H9 (cell line): ENCODE results near the gene RALGPS2. TPM values are rescaled to one million over a fixed set of nuclear protein-coding genes. Genes with fewer than 3 reads are reported as not detected.
A peak's percentile ranks its signal among the peaks of the same experiment; 100 is the strongest.

Source experiments
- DNase-seq: peaks from one replicate; pipeline ENCODE4 v3.0.0-alpha.2; 2017
- H2AFZ ChIP-seq: one replicate; pipeline ENCODE4 v1.6.1; 2013; ENCODE audit warnings: mild to moderate bottlenecking, low read length, control low read depth, moderate library complexity
- H2AK5ac ChIP-seq: 2 replicates; pipeline ENCODE4 v1.6.1; 2013; ENCODE audit warnings: low read length, control low read depth, mixed read lengths; ENCODE audit not compliant: insufficient read length
- H2BK120ac ChIP-seq: one replicate; pipeline ENCODE4 v1.6.1; 2013; ENCODE audit warnings: low read depth, mild to moderate bottlenecking, low read length, control low read depth, inconsistent platforms; ENCODE audit not compliant: poor library complexity, severe bottlenecking
- H2BK12ac ChIP-seq: 2 replicates; pipeline ENCODE4 v1.6.1; 2013; ENCODE audit warnings: low read length, control low read depth, mixed read lengths, low read depth; ENCODE audit not compliant: insufficient read length
- H2BK15ac ChIP-seq: 2 replicates; pipeline ENCODE4 v1.6.1; 2013; ENCODE audit warnings: low read depth, low read length, control low read depth
- H2BK20ac ChIP-seq: one replicate; pipeline ENCODE4 v1.6.1; 2013; ENCODE audit warnings: low read depth, mild to moderate bottlenecking, low read length, control low read depth, inconsistent platforms; ENCODE audit not compliant: poor library complexity, severe bottlenecking
- H2BK5ac ChIP-seq: 2 replicates; pipeline ENCODE4 v1.6.1; 2013; ENCODE audit warnings: low read length, control low read depth, mixed read lengths; ENCODE audit not compliant: insufficient read length
- H3K14ac ChIP-seq: 2 replicates; pipeline ENCODE4 v1.6.1; 2013; ENCODE audit warnings: low read length, control low read depth; ENCODE audit not compliant: insufficient read depth
- H3K18ac ChIP-seq: 2 replicates; pipeline ENCODE4 v1.6.1; 2013; ENCODE audit warnings: low read depth, mild to moderate bottlenecking, mixed read lengths, low read length, control low read depth; ENCODE audit not compliant: insufficient read length
- H3K23ac ChIP-seq: 2 replicates; pipeline ENCODE4 v1.6.1; 2013; ENCODE audit warnings: low read length, control low read depth, mixed read lengths, low read depth; ENCODE audit not compliant: insufficient read length
- H3K23me2 ChIP-seq: 2 replicates; pipeline ENCODE4 v1.6.1; 2013; ENCODE audit warnings: low read depth, mild to moderate bottlenecking, mixed read lengths, low read length, control low read depth; ENCODE audit not compliant: insufficient read length, poor library complexity, severe bottlenecking
- H3K27ac ChIP-seq: 2 replicates; pipeline ENCODE4 v1.5.1; 2013; ENCODE audit warnings: low read length, control low read depth, mixed read lengths, low read depth; ENCODE audit not compliant: insufficient read length
- H3K27me3 ChIP-seq: 2 replicates; pipeline ENCODE4 v1.6.1; 2013; ENCODE audit warnings: low read length, control low read depth, inconsistent platforms; ENCODE audit not compliant: insufficient read depth
- H3K4ac ChIP-seq: 2 replicates; pipeline ENCODE4 v1.6.1; 2013; ENCODE audit warnings: low read depth, mild to moderate bottlenecking, control low read depth, inconsistent platforms, low read length, moderate library complexity
- H3K4me1 ChIP-seq: 2 replicates; pipeline ENCODE4 v1.6.1; 2013; ENCODE audit warnings: low read length, control low read depth, inconsistent platforms; ENCODE audit not compliant: insufficient read depth
- H3K4me2 ChIP-seq: 2 replicates; pipeline ENCODE4 v1.6.1; 2013; ENCODE audit warnings: low read length, control low read depth, mixed read lengths; ENCODE audit not compliant: insufficient read length, insufficient read depth
- H3K56ac ChIP-seq: 2 replicates; pipeline ENCODE4 v1.6.1; 2013; ENCODE audit warnings: low read depth, mild to moderate bottlenecking, mixed read lengths, low read length, control low read depth; ENCODE audit not compliant: insufficient read length
- H3K79me1 ChIP-seq: 2 replicates; pipeline ENCODE4 v1.6.1; 2013; ENCODE audit warnings: low read depth, mild to moderate bottlenecking, moderate library complexity, low read length, control low read depth, inconsistent platforms; ENCODE audit not compliant: insufficient read depth, poor library complexity, severe bottlenecking
- H3K79me2 ChIP-seq: 2 replicates; pipeline ENCODE4 v1.6.1; 2013; ENCODE audit warnings: low read length, control low read depth, inconsistent platforms; ENCODE audit not compliant: insufficient read depth
- H3K9ac ChIP-seq: 2 replicates; pipeline ENCODE4 v1.6.1; 2013; ENCODE audit warnings: low read length, control low read depth, mixed read lengths; ENCODE audit not compliant: insufficient read length; ENCODE audit errors: extremely low read depth
- H3K9me3 ChIP-seq: one replicate; pipeline ENCODE4 v1.6.1; 2013; ENCODE audit warnings: low read depth, low read length, inconsistent platforms; ENCODE audit not compliant: control insufficient read depth
- H3T11ph ChIP-seq: one replicate; pipeline ENCODE4 v1.6.1; 2013; ENCODE audit warnings: mild to moderate bottlenecking, low read length, control low read depth, inconsistent platforms
- H4K20me1 ChIP-seq: one replicate; pipeline ENCODE4 v1.6.1; 2013; ENCODE audit not compliant: control insufficient read depth, insufficient read length, insufficient read depth
- H4K5ac ChIP-seq: 2 replicates; pipeline ENCODE4 v1.6.1; 2013; ENCODE audit warnings: low read depth, mild to moderate bottlenecking, mixed read lengths, low read length, control low read depth; ENCODE audit not compliant: insufficient read length
- H4K8ac ChIP-seq: replicated peaks from 2 replicates; pipeline ENCODE4 v1.6.1; 2013; ENCODE audit warnings: low read length, control low read depth, mixed read lengths, low read depth; ENCODE audit not compliant: insufficient read length
- H4K91ac ChIP-seq: 2 replicates; pipeline ENCODE4 v1.6.1; 2013; ENCODE audit warnings: low read depth, mild to moderate bottlenecking, moderate library complexity, mixed read lengths, low read length, control low read depth; ENCODE audit not compliant: insufficient read length
- H3K27ac Mint-ChIP-seq, 3 experiments: 2 replicates in 2 of 3; 3 replicates in 1 of 3; pipeline ENCODE4 v1.8.0; 2020 to 2021; ENCODE audit warnings: mixed read lengths in 3 of 3, mild to moderate bottlenecking in 1 of 3, moderate library complexity in 1 of 3
- H3K27me3 Mint-ChIP-seq: 2 replicates; pipeline ENCODE4 v1.8.0; 2021; ENCODE audit warnings: low read depth, mild to moderate bottlenecking, moderate library complexity, mixed read lengths
- H3K36me3 Mint-ChIP-seq, 3 experiments: 2 replicates in 2 of 3; 3 replicates in 1 of 3; pipeline ENCODE4 v1.8.0; 2020 to 2021; ENCODE audit warnings: low read depth in 3 of 3, mixed read lengths in 3 of 3; ENCODE audit not compliant: insufficient read depth in 1 of 3
- H3K4me1 Mint-ChIP-seq, 2 experiments: 2 replicates each; pipeline ENCODE4 v1.8.0; 2020; ENCODE audit warnings: mixed read lengths in 2 of 2
- H3K4me3 Mint-ChIP-seq, 2 experiments: 2 replicates in 1 of 2; 3 replicates in 1 of 2; pipeline ENCODE4 v1.8.0; 2020 to 2021; ENCODE audit warnings: mild to moderate bottlenecking in 2 of 2, mixed read lengths in 2 of 2, moderate library complexity in 1 of 2
- H3K9me3 Mint-ChIP-seq, 2 experiments: 2 replicates in 1 of 2; 3 replicates in 1 of 2; pipeline ENCODE4 v1.8.0; 2020; ENCODE audit warnings: mild to moderate bottlenecking in 2 of 2, mixed read lengths in 2 of 2, moderate library complexity in 1 of 2
- WGBS: extraction: QIAGEN DNeasy Blood & Tissue Kit; methylation state at CpG from one replicate; pipeline ENCODE4 v1.1.7; 2013; ENCODE audit warnings: missing lambda C conversion rate, low lambda C conversion rate, mixed read lengths; ENCODE audit not compliant: insufficient read length; ENCODE audit errors: extremely low coverage; 5-methylcytosine and 5-hydroxymethylcytosine counted together
- total RNA-seq: library from RNA; stranded (reverse); gene quantifications from 2 replicates; pipeline ENCODE4 v1.2.1, GENCODE V29; 2021
- TF ChIP-seq, protein P1 (sequence below): fragments of 200-600 bp; sonication (generic); conservative IDR thresholded peaks from 3 replicates; pipeline ENCODE4 v1.8.0; 2021; ENCODE audit warnings: antibody characterized with exemption, mild to moderate bottlenecking

The RALGPS2 gene
- total RNA-seq, 1 experiment from 2014 or later: 32.6 TPM

DNA sequence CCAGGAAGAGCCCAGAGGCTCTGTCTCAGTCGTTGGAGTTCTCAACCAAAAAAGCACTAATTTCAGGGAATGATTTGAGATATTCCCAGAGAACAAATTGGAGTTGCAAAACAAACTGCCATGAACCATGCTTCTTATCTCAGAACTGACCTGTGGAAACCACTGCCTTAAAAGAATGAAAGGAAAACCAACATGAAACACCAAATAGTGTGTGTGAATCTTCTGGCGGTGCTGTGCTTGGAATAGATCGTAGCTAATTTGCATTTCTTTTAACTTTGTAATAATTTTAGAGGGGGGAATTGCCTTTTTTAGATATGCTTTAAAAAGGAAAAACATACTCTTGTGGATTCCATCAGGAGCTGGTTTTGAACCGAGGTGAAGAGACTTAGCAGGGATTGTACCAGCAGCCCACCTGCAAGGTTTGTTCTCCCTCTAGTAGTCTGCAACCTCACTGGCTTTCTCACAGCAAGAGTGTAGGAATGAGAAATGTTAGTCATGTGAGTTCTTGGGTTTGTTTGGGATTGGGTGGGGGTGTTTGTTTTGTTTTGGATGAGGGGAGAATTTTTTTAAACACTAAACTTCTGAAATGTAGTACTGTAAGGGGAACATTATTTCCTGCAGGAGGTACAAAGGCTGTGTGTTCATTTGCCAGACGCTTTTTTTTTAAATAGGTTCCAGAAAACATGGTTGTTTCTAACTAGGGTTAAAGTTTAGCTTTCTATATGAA is 191.6 kb downstream of the RALGPS2 start:
- no peak overlapping the region for H3K56ac ChIP-seq
- H2BK20ac ChIP-seq: no peak overlapping the region
- no peaks in the 10 kb centered on the region for H3K23me2 ChIP-seq
- no peak overlapping the region for H2BK12ac ChIP-seq
- H2BK15ac ChIP-seq: no peak overlapping the region
- Mint-ChIP-seq H3K27me3 (no peaks in the 10 kb centered on the region), H3K36me3 (peaks cover 0 to 30% (median 19%) of the 10 kb centered on the region in 3 experiments; a peak in 5 of 7 replicates), H3K9me3 (no peaks in the 10 kb centered on the region), H3K27ac (peak overlapping the region in 1 of 3 experiments; percentile 15; a peak in 1 of 7 replicates), H3K4me1 (peaks cover 0 to 5% of the 10 kb centered on the region in 2 experiments; a peak in 1 of 4 replicates), H3K4me3 (no peak overlapping the region)
- no peak overlapping the region for H3K14ac ChIP-seq
- WGBS: no CpG with 5 or more reads among the region's 5 CpGs
- DNase-seq: no peak
- H3K4ac ChIP-seq: no peak overlapping the region
- H3K4me2 ChIP-seq: no peak overlapping the region
- no peak overlapping the region for H3K9ac ChIP-seq
- no peak overlapping the region for H2BK120ac ChIP-seq
- H4K20me1 ChIP-seq: no peaks in the 10 kb centered on the region
- H4K5ac ChIP-seq: no peak overlapping the region
- H3K79me1 ChIP-seq: no peaks in the 10 kb centered on the region
- no peak overlapping the region for H2AK5ac ChIP-seq
- no peak overlapping the region for H4K8ac ChIP-seq
- H2AFZ ChIP-seq: no peak overlapping the region
- H3K18ac ChIP-seq: no peak overlapping the region
- H3K23ac ChIP-seq: no peak overlapping the region
- TF ChIP-seq, protein P1, sequence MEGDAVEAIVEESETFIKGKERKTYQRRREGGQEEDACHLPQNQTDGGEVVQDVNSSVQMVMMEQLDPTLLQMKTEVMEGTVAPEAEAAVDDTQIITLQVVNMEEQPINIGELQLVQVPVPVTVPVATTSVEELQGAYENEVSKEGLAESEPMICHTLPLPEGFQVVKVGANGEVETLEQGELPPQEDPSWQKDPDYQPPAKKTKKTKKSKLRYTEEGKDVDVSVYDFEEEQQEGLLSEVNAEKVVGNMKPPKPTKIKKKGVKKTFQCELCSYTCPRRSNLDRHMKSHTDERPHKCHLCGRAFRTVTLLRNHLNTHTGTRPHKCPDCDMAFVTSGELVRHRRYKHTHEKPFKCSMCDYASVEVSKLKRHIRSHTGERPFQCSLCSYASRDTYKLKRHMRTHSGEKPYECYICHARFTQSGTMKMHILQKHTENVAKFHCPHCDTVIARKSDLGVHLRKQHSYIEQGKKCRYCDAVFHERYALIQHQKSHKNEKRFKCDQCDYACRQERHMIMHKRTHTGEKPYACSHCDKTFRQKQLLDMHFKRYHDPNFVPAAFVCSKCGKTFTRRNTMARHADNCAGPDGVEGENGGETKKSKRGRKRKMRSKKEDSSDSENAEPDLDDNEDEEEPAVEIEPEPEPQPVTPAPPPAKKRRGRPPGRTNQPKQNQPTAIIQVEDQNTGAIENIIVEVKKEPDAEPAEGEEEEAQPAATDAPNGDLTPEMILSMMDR: no peak
- H3K27ac ChIP-seq: no peak overlapping the region
- H2BK5ac ChIP-seq: no peak overlapping the region
- H3K27me3 ChIP-seq: no peaks in the 10 kb centered on the region
- H3K9me3 ChIP-seq: no peaks in the 10 kb centered on the region
- no peaks in the 10 kb centered on the region for H3K4me1 ChIP-seq
- no peak overlapping the region for H3T11ph ChIP-seq
- no peak overlapping the region for H4K91ac ChIP-seq
- H3K79me2 ChIP-seq: no peaks in the 10 kb centered on the region
